GM12874 (cell line): ENCODE results near the gene COL19A1.

Source experiments
- CTCF ChIP-seq: IDR thresholded peaks from 2 replicates; pipeline ENCODE4 v1.5.1; 2011; ENCODE audit warnings: low read depth, mild to moderate bottlenecking, control low read depth, low read length, moderate library complexity; ENCODE audit not compliant: insufficient read depth

COL19A1 gene

DNA sequence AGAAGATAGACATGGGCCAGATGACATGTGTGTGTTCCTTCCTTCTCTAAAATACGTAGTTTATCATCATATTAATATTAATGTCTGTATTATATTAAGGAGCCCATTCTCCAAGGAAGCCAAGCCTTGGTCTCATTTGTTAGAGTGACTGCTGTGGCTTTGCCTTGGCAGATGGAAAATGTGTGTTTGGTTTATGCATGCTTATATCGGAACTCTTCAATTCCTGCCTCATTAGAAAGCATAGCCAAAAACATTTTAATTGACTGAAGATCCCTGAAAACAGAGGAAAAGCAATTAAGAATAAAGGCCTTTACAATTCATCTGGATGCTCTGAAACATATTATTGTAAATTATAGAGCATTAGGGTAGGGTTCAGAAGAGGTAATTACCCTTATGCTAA, 330.2 kb downstream of the COL19A1 start:
- TF ChIP-seq CTCF: no peak

DNA sequence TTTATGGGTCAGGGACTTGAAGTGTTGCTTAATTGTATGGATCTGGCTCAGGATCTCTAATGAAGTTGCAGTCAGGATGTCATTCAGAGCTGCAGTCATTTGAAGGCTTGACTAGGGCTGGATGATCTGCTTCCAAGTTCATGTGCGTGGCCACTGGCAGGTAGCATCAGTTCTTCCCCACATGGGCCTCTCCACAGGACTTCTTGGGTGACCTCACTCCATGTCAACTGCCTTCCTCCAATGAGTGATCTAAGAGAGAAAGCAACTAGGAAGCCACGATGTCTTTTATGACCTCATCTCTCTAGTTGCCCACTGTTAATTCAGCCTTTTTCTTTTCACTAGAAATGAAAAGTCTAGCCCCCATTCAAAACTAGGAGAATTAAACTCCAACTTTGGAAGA, 332.4 kb downstream of the COL19A1 start:
- TF ChIP-seq CTCF: no peak

GRCh38 chr6:70208235-70208790, 342.0 kb downstream of the COL19A1 start:
- TF ChIP-seq CTCF: no peak

GRCh38 chr6:70210462-70210861, 344.1 kb downstream of the COL19A1 start:
- 0 out of 2 replicates have a peak, but pooled peaks have one; percentile 12 for TF ChIP-seq CTCF

- TF ChIP-seq CTCF: no peak
Observed at GRCh38 chr6:70215460-70216108, 349.2 kb downstream of the COL19A1 start.

DNA sequence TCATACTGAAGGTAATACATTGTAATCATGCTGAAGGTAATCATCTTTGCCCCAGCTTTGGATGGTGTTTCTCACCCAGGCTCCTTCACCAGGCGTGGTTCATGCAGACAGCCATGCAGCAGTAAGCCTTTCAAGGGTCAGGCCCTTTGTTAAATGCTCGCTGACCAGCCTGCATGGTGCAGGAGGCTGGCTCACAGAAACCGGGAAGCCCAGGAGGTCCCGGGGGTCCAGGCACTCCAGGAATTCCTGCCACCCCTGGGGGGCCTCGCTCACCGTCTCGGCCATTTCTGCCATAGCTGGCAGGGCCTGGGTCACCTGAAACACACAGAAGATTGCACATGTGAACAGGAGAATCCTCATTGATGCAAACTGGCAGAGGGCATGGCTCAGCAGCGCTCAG, 350.4 kb downstream of the COL19A1 start:
- no peak for TF ChIP-seq CTCF

DNA sequence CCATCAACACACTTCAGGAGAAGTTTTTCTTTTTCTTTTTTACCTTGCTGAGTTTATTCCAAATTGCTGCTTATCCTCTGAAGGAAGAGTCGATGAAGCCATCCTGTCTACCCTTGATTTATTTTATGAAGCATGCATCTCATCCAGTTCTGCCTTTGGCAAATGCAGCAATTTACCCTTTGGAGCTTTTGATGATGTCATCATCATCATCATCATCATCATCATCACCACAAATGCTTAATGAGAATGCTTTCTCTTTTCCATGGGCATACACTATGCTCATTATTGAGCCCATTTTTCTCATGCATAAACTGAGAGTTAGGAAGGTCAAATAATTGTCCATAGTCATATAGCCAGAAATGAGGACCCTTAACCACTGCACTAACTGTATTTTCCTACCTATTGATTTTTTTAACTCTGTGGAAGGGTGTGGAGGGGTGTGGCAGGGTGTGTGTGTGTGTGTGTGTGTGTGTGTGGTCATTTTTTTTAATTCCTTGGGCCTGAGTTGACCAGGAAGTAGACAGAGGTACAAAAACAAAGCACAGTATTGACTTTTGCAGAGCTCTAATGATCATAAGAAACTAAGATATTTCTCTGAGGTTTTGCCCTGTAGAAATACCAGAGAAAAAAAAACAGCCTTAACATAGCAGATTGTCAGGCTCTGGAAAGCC, 353.7 kb downstream of the COL19A1 start:
- TF ChIP-seq CTCF: no peak
